Measurements from ENCODE around the gene MED15.
"Not testable (repeated sequence)": the region's sequence is repeated elsewhere in the genome, so short reads cannot be mapped to it uniquely, and the experiment has no call there.

Gene MED15

GRCh38 chr22:20619893-20620194 lies 112.4 kb downstream of the MED15 start:
- not testable (repeated sequence) for DNase-seq (ENCODE audit: low read depth in 1 of 2, low spot score in 1 of 2)

GRCh38 chr22:20621162-20621561 lies 113.8 kb downstream of the MED15 start:
- no peak for DNase-seq (ENCODE audit: low read depth in 1 of 2, low spot score in 1 of 2)

- no peak for DNase-seq (ENCODE audit: low read depth in 1 of 2, low spot score in 1 of 2)
Measured at GRCh38 chr22:20622650-20623339, 115.4 kb downstream of the MED15 start.

- DNase-seq (ENCODE audit: low read depth in 1 of 2, low spot score in 1 of 2), result no peak
Measured at GRCh38 chr22:20624161-20624616, 116.8 kb downstream of the MED15 start.

DNA sequence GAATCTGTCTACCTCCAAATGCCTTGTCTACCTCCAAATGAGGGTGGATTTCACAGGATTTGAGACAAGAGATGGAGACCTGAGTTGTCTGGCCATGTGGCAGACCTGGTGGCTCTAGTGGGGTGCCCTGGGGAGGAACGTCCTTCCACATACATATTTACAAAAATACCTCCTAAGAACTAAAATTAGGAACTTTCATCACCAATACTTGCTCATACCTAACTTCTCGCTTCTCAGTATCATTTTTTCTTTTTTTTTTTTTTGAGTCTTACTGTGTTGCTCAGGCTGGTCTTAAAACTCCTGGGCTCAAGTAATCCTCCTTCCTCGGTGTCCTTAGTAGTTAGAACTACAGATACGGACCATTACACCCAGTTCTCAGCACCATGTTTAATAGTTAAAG lies 117.9 kb downstream of the MED15 start:
- no peak for DNase-seq (ENCODE audit: low read depth in 1 of 2, low spot score in 1 of 2)

DNA sequence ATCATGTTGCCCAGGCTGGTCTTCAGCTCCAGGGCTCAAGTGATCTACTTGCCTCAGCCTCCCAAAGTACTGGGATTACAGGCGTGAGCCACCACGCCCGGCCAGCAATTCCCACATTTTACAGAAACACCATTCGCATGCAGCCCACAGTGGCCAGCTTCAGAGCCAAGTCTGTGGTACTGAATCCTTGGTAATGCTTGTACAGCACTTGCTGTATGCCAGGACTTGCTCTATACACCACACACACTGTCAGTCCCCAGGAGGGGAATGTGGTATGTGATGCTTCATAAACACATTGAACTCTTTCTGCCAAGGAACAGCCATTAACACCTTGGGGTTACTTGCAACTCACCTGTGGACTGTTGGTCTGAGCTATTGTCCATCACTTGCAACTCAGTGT lies 119.4 kb downstream of the MED15 start:
- DNase-seq (ENCODE audit: low read depth in 1 of 2, low spot score in 1 of 2), result no peak

GRCh38 chr22:20627432-20627831 lies 120.0 kb downstream of the MED15 start:
- DNase-seq (ENCODE audit: low read depth in 1 of 2, low spot score in 1 of 2), result no peak

GRCh38 chr22:20628081-20628939 lies 120.9 kb downstream of the MED15 start:
- DNase-seq (ENCODE audit: low read depth in 1 of 2, low spot score in 1 of 2), result no peak

DNA sequence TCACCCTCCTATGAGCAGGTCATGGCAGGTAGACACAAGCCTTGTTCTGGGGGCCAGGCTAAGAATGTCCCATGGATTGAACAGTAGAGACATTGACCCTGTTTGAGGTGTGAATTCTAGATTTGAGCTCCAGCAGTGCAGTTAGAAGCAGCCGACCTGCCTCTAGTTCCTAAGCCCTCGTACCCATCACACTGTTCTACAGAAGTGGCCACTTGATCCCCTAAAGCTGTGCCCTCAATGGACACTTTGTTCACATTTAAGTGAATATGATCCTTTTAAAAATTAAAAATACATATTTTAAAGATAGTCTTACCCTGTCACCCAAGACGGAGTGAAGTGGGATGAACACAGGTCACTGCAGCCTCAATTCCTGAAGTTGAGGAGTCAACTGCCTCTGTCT lies 122.0 kb downstream of the MED15 start:
- DNase-seq (ENCODE audit: low read depth in 1 of 2, low spot score in 1 of 2), result no peak

DNA sequence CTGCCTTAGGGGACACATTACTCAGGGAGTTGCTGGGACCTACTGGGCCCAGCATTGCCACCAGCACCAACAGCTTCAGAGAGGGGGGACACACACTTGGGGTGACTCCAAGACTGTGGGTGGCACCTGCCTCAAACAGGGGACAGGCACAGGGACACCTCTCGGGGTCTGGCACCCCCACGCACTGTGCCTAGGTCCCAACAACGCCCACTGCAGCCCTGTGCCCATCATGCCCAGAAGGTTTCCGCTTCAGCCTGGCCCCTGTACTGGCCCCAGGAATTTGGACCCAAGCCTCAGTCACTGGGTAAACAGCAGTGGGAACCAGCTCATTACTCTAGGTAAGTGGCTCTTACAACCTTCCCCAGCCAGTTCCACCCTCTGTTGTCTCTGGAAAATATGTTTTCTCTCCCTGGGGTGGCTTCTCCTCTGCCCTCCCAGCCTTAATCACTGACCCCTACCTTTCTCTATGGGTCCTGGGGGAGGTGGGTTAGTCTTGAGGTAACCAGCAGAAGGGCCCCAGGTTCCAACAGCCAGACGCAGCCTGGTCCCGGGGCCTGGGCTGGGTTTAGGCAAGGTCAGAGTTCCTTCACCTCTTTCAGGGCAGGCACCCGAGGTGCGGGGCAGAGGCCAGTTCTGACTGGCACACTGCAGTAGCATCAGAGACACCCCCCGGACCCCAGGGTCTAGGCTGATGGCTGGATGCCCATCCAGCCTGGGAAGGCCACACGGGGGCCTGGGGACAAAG lies 123.6 kb downstream of the MED15 start:
- no peak for DNase-seq (ENCODE audit: low read depth in 1 of 2, low spot score in 1 of 2)

DNA sequence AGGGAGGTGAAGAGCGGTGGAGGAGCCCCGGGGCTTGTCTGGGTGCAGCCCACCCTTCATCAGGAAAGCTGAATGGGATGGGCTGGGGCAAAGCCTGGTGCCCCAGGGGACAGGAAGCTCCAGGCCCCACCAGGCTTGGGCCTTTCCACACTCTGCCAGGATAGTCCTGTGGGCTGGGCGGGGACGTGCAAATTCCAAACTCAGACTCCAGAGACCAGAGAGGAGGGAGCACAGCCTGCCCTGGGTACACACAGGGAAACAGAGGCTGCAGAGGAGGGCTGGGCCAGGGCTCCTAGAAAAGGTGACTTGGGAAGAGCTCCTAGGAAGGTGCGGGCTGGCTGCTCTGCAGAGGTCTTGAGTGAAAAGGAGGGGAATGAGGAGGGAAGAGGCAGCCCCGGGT lies 124.7 kb downstream of the MED15 start:
- no peak for DNase-seq (ENCODE audit: low read depth in 1 of 2, low spot score in 1 of 2)

- DNase-seq (ENCODE audit: low read depth in 1 of 2, low spot score in 1 of 2), result no peak
Measured at GRCh38 chr22:20632518-20632917, 125.1 kb downstream of the MED15 start.

DNA sequence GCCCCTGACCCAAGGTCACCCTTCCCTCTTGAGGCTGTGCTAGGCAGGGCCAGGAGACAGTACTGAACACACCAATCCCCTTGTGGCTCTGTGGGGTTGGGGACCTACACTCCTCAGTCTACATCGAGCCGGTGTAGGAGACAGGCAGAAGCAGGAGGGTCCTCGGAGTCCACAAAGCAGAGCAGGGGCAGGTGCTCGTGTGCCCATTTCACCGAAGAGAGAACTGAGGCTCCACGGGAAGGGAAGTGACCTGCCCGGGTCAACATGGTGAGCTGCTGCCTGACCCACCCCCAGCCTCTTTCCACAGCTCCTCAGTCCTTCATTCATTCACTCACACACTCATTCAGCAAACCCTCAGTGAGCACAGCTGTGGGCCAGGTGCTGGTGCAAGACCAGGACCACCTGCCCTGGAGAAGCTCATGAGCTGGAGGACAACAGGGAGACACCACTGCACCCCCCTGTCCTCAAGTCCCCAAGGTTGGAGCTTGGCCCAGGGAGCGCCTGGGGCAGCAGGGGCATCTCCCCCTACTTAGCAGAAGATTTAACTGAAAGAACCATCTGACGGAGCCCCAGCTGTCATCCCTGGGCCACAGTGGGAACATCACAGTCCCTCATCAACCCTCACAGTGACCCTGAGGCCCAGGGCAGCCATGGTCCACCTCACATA lies 127.3 kb downstream of the MED15 start:
- no peak for DNase-seq (ENCODE audit: low read depth in 1 of 2, low spot score in 1 of 2)

GRCh38 chr22:20635227-20635591 lies 127.8 kb downstream of the MED15 start:
- DNase-seq (ENCODE audit: low read depth in 1 of 2, low spot score in 1 of 2), result no peak

- no peak for DNase-seq (ENCODE audit: low read depth in 1 of 2, low spot score in 1 of 2)
Measured at GRCh38 chr22:20636075-20636812, 128.8 kb downstream of the MED15 start.

DNA sequence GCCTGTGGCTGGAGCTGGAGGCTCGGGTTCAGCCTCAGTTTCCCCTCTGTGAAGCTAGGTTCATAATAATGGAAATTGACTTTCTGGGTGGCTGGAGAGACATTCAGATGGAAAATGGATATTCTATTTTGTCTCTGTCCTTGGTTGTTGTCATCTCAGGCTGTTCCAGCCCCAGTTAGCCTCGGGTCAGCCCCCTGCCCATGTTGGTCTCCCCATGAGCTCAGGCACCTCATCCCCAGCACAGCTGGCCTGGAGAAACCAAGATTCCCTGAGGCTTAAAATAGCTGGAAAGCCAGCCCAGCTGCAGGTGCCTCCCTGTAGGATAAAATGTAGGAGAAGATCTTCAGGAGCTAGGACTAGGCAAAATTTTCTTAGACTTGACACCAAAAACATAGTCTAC lies 129.5 kb downstream of the MED15 start:
- DNase-seq (ENCODE audit: low read depth in 1 of 2, low spot score in 1 of 2), result no peak

All from stimulated activated CD4-positive, alpha-beta T cell treated with anti-CD3 and anti-CD28 coated beads, Interleukin-15, amount 100 ng/mL, for 1 hour (primary cell).